Measurements from ENCODE around the gene BTBD16. TPM values are rescaled to one million over a fixed set of nuclear protein-coding genes. Genes with fewer than 3 reads are reported as not detected.

The BTBD16 gene
- total and polyA plus RNA-seq, 2 donors from 2014 or later: 0.34 to 1.2 TPM

GRCh38 chr10:122326806-122327205, 55.7 kb downstream of the BTBD16 start:
- peaks cover 0 to 3% (median 0%) of the 10 kb centered on the region in 3 donors for H3K4me1 ChIP-seq (ENCODE audit: control insufficient read depth in 2 of 3, insufficient read depth in 2 of 3, low read depth in 1 of 3, low read length in 3 of 3)
- no peak overlapping the region for H3K27ac ChIP-seq (ENCODE audit: low read depth in 2 of 2, low read length in 2 of 2)
- TF ChIP-seq, protein P1, sequence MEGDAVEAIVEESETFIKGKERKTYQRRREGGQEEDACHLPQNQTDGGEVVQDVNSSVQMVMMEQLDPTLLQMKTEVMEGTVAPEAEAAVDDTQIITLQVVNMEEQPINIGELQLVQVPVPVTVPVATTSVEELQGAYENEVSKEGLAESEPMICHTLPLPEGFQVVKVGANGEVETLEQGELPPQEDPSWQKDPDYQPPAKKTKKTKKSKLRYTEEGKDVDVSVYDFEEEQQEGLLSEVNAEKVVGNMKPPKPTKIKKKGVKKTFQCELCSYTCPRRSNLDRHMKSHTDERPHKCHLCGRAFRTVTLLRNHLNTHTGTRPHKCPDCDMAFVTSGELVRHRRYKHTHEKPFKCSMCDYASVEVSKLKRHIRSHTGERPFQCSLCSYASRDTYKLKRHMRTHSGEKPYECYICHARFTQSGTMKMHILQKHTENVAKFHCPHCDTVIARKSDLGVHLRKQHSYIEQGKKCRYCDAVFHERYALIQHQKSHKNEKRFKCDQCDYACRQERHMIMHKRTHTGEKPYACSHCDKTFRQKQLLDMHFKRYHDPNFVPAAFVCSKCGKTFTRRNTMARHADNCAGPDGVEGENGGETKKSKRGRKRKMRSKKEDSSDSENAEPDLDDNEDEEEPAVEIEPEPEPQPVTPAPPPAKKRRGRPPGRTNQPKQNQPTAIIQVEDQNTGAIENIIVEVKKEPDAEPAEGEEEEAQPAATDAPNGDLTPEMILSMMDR (IDR thresholded peaks at IDR 0.05; ENCODE audit: borderline replicate concordance, extremely low read depth, insufficient read depth): no peak
- no peak overlapping the region for H3K9ac ChIP-seq (ENCODE audit: low read length in 3 of 3)
- no peaks in the 10 kb centered on the region for H3K9me3 ChIP-seq (ENCODE audit: control insufficient read depth in 2 of 3, insufficient read depth in 1 of 3, low read length in 3 of 3)
- intact Hi-C loops (cut with DNase I): no loop called here
- FAIRE-seq: no peak
- H3K36me3 ChIP-seq (ENCODE audit: control insufficient read depth in 2 of 3, insufficient read depth in 3 of 3, low read length in 3 of 3): no peaks in the 10 kb centered on the region
- H3K4me3 ChIP-seq (ENCODE audit: low read length in 3 of 3): no peak overlapping the region
- DNase-seq: no peak
- no peaks in the 10 kb centered on the region for H3K27me3 ChIP-seq (ENCODE audit: control insufficient read depth, insufficient read depth, low read length)

DNA sequence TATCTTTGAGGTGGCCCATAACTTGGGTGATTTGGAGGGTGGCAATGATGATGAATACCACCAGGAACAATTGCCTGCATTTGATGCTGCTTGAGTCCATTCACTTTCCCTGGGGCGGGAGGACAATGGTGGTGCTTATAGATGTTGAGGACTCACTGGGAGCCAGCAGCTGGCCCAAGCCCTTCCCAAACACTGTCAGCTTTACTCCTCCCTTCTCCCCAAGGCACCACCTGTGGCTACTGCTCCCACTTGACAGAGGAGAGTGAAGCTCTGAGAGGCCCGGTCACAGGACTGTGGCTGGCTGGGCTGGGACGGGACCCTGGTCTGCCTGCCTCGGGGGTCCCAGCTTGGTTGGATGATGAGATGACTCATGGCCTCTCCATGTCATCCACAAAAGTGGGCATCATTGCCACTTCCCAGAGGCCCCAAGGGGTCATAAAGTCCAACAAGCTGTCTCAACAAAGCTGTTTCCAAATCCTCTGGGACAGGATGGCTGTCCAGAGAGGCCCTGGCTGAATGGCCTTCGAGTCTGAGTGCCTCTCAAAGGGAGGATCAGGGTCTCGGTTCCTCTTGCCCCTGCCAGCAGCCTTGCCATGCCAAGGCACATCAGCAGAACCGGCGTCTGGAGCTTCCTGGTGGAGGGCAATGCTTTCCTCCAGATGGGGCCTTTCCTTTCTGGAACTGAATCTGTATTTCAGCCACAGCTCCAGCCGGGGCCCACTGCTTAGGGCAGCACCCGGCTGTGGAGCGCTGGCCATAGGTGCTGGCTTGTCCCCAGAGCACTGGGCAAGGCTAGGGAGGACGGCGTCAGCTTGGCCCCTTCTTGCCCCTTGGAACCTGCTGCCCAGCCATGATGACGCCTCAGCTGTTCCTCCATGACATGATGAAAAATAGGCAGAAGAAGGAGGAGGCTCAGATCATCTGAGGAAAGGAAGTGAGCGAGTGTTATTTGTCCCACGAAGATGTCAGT, 56.4 kb downstream of the BTBD16 start:
- no peaks in the 10 kb centered on the region for H3K27me3 ChIP-seq (ENCODE audit: control insufficient read depth, insufficient read depth, low read length)
- TF ChIP-seq, protein P1 (IDR thresholded peaks at IDR 0.05; ENCODE audit: borderline replicate concordance, extremely low read depth, insufficient read depth): no peak
- H3K4me1 ChIP-seq (ENCODE audit: control insufficient read depth in 2 of 3, insufficient read depth in 2 of 3, low read depth in 1 of 3, low read length in 3 of 3): peaks cover 0 to 3% (median 0%) of the 10 kb centered on the region in 3 donors
- no peak overlapping the region for H3K9ac ChIP-seq (ENCODE audit: low read length in 3 of 3)
- FAIRE-seq (no peak), DNase-seq (no peak)
- H3K27ac ChIP-seq (ENCODE audit: low read depth in 2 of 2, low read length in 2 of 2): no peak overlapping the region
- intact Hi-C loops (cut with DNase I): no loop called here
- H3K4me3 ChIP-seq (ENCODE audit: low read length in 3 of 3): no peak overlapping the region
- no peaks in the 10 kb centered on the region for H3K9me3 ChIP-seq (ENCODE audit: control insufficient read depth in 2 of 3, insufficient read depth in 1 of 3, low read length in 3 of 3)
- H3K36me3 ChIP-seq (ENCODE audit: control insufficient read depth in 2 of 3, insufficient read depth in 3 of 3, low read length in 3 of 3): no peaks in the 10 kb centered on the region

GRCh38 chr10:122328676-122329075, 57.6 kb downstream of the BTBD16 start:
- DNase-seq (no peak), FAIRE-seq (no peak)
- Histone ChIP-seq H3K4me1 (ENCODE audit: control insufficient read depth in 2 of 3, insufficient read depth in 2 of 3, low read depth in 1 of 3, low read length in 3 of 3) (peaks cover 0 to 3% (median 0%) of the 10 kb centered on the region in 3 donors), H3K36me3 (ENCODE audit: control insufficient read depth in 2 of 3, insufficient read depth in 3 of 3, low read length in 3 of 3) (no peaks in the 10 kb centered on the region), H3K27ac (ENCODE audit: low read depth in 2 of 2, low read length in 2 of 2) (no peak overlapping the region), H3K9me3 (ENCODE audit: control insufficient read depth in 2 of 3, insufficient read depth in 1 of 3, low read length in 3 of 3) (no peaks in the 10 kb centered on the region), H3K4me3 (ENCODE audit: low read length in 3 of 3) (no peak overlapping the region), H3K9ac (ENCODE audit: low read length in 3 of 3) (no peak overlapping the region), H3K27me3 (ENCODE audit: control insufficient read depth, insufficient read depth, low read length) (no peaks in the 10 kb centered on the region)
- intact Hi-C loops (cut with DNase I): no loop called here
- TF ChIP-seq, protein P1 (IDR thresholded peaks at IDR 0.05; ENCODE audit: borderline replicate concordance, extremely low read depth, insufficient read depth): no peak
